Panc1 (cell line): ENCODE data around the gene DHX34. TPM values are rescaled to one million over a fixed set of nuclear protein-coding genes. Genes with fewer than 3 reads are reported as not detected.

Experiments
- ATAC-seq: fragments of 200-7000 bp; cut with Tn5 transposase; 2 replicates; pipeline ENCODE4 v1.9.1; 2020; ENCODE audit warnings: mild to moderate bottlenecking, moderate library complexity
- BruUV-seq: library from RNA; stranded (reverse); fragments of 400-500 nt; replicated peaks from 2 replicates; lab custom pipeline; 2021; lab: Mats Ljungman, UMichigan
- CTCF ChIA-PET: fragments of 300-600 bp; sonication (Branson Sonifier 250); formaldehyde crosslinking; loops from one replicate; lab custom pipeline; 2022; ENCODE audit warnings: antibody characterized with exemption; lab: Charles Lee
- POLR2A ChIA-PET: fragments of 300-600 bp; sonication (Branson Sonifier 250); formaldehyde crosslinking; loops from one replicate; lab custom pipeline; 2022; ENCODE audit warnings: antibody characterized with exemption; lab: Charles Lee
- DNase-seq: peaks from one replicate; pipeline ENCODE4 v3.0.0-alpha.2; 2010; ENCODE audit warnings: low read depth, low spot score
- H3K27ac ChIP-seq: 2 replicates; pipeline ENCODE4 v1.5.1; 2011; ENCODE audit warnings: mild to moderate bottlenecking, low read length, inconsistent platforms
- H3K27me3 ChIP-seq: fragments of 200-500 bp; sonication (Bioruptor generic); 2 replicates; pipeline ENCODE4 v1.6.0; 2014; ENCODE audit warnings: low read length, inconsistent platforms; ENCODE audit not compliant: control insufficient read depth, insufficient read depth
- H3K36me3 ChIP-seq: fragments of 200-500 bp; sonication (Bioruptor generic); 2 replicates; pipeline ENCODE4 v1.5.1; 2014; ENCODE audit warnings: inconsistent platforms, mild to moderate bottlenecking, low read length, moderate library complexity; ENCODE audit not compliant: control insufficient read depth, insufficient read depth
- H3K4me1 ChIP-seq: 2 replicates; pipeline ENCODE4 v1.5.1; 2011; ENCODE audit warnings: inconsistent platforms, mild to moderate bottlenecking, low read length, moderate library complexity; ENCODE audit not compliant: control insufficient read depth, insufficient read depth
- H3K4me3 ChIP-seq, 2 experiments: 2 replicates each; pipeline ENCODE4 v1.5.1; 2011 to 2012; ENCODE audit warnings: low read depth in 2 of 2, low read length in 2 of 2, mild to moderate bottlenecking in 2 of 2, inconsistent platforms in 1 of 2, moderate library complexity in 1 of 2
- H3K9me3 ChIP-seq: fragments of 200-500 bp; sonication (Bioruptor generic); 2 replicates; pipeline ENCODE4 v1.5.1; 2014; ENCODE audit warnings: low read depth, mild to moderate bottlenecking, inconsistent platforms, low read length, moderate library complexity; ENCODE audit not compliant: control insufficient read depth, insufficient read depth
- POLR2AphosphoS5 ChIP-seq: IDR thresholded peaks from 2 replicates; pipeline ENCODE4 v1.6.1; 2012; ENCODE audit warnings: mild to moderate bottlenecking, low read depth, low read length, moderate library complexity
- SIN3A ChIP-seq: IDR thresholded peaks from 2 replicates; pipeline ENCODE4 v1.6.1; 2012; ENCODE audit warnings: low read depth, mild to moderate bottlenecking, low read length, moderate library complexity, borderline replicate concordance; ENCODE audit not compliant: insufficient read depth
- TCF7L2 ChIP-seq: IDR thresholded peaks from 2 replicates; pipeline ENCODE4 v1.6.1; 2011; ENCODE audit warnings: mild to moderate bottlenecking, low read depth, low read length, inconsistent platforms
- in situ Hi-C: cut with HindIII; loops from 2 replicates; pipeline ENCODE4 v1.10.0; 2016; ENCODE audit warnings: low sequenced_read_pairs, low pct_unique_long_range_greater_than_20kb
- intact Hi-C: fragments of 100-400 bp; cut with micrococcal nuclease; formaldehyde crosslinking; loops from one replicate; pipeline ENCODE4 v1.10.0; 2022; ENCODE audit not compliant: unreplicated experiment
- total RNA-seq: library from RNA; stranded (reverse); gene quantifications from one replicate; pipeline ENCODE4 v1.2.1, GENCODE V29; 2021; ENCODE audit not compliant: unreplicated experiment
- TF ChIP-seq, protein P1 (sequence below): fragments of 450-650 bp; IDR thresholded peaks from 2 replicates; pipeline ENCODE4 v1.5.1; 2017; ENCODE audit warnings: mild to moderate bottlenecking
- TF ChIP-seq, protein P2 (sequence below), 2 experiments: IDR thresholded peaks; 2 replicates each; pipeline ENCODE4 v1.6.1; 2011 to 2012; ENCODE audit warnings: low read depth in 2 of 2, control low read depth in 1 of 2, low read length in 1 of 2, mild to moderate bottlenecking in 1 of 2, moderate library complexity in 1 of 2; ENCODE audit not compliant: insufficient read depth in 1 of 2

Gene DHX34
- total RNA-seq, 1 experiment from 2014 or later: 29.2 TPM

DNA sequence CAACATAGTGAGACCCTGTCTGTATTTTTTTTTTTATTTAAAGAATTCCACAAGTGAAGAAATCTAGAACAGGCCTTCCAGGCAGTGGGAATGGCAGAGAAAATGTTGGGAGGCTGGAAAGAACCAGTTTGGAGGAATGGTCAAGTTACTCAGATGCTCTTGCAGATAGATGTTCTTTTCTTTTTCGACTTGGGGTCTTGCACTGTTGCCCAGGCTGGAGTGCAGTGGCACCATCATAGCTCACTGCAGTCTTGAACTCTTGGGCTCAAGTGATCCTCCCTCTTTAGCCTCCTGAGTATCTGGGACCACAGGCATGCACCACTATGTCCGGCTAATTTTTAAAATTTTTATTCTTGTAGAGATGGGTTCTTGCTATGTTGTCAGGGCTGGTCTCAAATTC is 38.8 kb upstream of the DHX34 start:
- Histone ChIP-seq H3K36me3 (no peaks in the 10 kb centered on the region), H3K27ac (no peak overlapping the region), H3K27me3 (no peaks in the 10 kb centered on the region), H3K4me3 (no peak overlapping the region), H3K4me1 (0 out of 2 replicates have a peak, but pooled peaks cover 3% of the 10 kb centered on the region), H3K9me3 (no peaks in the 10 kb centered on the region)
- no peak for ATAC-seq
- TF ChIP-seq, protein P1, sequence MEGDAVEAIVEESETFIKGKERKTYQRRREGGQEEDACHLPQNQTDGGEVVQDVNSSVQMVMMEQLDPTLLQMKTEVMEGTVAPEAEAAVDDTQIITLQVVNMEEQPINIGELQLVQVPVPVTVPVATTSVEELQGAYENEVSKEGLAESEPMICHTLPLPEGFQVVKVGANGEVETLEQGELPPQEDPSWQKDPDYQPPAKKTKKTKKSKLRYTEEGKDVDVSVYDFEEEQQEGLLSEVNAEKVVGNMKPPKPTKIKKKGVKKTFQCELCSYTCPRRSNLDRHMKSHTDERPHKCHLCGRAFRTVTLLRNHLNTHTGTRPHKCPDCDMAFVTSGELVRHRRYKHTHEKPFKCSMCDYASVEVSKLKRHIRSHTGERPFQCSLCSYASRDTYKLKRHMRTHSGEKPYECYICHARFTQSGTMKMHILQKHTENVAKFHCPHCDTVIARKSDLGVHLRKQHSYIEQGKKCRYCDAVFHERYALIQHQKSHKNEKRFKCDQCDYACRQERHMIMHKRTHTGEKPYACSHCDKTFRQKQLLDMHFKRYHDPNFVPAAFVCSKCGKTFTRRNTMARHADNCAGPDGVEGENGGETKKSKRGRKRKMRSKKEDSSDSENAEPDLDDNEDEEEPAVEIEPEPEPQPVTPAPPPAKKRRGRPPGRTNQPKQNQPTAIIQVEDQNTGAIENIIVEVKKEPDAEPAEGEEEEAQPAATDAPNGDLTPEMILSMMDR: no peak
- no peak for TF ChIP-seq TCF7L2
- TF ChIP-seq, protein P2, sequence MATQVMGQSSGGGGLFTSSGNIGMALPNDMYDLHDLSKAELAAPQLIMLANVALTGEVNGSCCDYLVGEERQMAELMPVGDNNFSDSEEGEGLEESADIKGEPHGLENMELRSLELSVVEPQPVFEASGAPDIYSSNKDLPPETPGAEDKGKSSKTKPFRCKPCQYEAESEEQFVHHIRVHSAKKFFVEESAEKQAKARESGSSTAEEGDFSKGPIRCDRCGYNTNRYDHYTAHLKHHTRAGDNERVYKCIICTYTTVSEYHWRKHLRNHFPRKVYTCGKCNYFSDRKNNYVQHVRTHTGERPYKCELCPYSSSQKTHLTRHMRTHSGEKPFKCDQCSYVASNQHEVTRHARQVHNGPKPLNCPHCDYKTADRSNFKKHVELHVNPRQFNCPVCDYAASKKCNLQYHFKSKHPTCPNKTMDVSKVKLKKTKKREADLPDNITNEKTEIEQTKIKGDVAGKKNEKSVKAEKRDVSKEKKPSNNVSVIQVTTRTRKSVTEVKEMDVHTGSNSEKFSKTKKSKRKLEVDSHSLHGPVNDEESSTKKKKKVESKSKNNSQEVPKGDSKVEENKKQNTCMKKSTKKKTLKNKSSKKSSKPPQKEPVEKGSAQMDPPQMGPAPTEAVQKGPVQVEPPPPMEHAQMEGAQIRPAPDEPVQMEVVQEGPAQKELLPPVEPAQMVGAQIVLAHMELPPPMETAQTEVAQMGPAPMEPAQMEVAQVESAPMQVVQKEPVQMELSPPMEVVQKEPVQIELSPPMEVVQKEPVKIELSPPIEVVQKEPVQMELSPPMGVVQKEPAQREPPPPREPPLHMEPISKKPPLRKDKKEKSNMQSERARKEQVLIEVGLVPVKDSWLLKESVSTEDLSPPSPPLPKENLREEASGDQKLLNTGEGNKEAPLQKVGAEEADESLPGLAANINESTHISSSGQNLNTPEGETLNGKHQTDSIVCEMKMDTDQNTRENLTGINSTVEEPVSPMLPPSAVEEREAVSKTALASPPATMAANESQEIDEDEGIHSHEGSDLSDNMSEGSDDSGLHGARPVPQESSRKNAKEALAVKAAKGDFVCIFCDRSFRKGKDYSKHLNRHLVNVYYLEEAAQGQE (IDR thresholded peaks at IDR 0.05; ENCODE audit: insufficient read depth in 1 of 2, low read depth in 2 of 2, low read length in 1 of 2): no peak
- TF ChIP-seq POLR2AphosphoS5: no peak
- no peak for TF ChIP-seq SIN3A
- DNase-seq: no peak
- in situ Hi-C loops: no loop called here
- intact Hi-C loops: no loop called here
- no TSS peak for BruUV-seq
- CTCF ChIA-PET: no interaction called here
- POLR2A ChIA-PET: no interaction called here

DNA sequence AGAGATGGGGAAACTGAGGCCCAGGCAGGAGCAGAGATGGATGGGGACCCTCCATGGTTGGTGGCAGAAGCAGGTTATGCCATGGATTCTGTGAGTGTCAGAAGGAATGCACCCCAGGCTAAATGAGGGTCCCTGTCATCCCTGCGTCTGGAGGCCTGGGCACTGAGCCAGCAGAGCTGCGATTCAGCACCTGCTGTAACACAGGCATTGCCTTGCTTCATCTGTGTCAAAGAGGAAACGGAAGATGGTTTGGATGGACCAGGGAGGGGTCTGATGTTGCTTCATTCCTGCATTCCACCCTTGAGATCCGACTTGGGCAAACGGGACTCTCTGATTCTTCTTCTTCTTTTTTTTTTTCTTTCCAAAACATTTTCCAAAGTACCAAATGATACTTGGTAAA is 38.3 kb upstream of the DHX34 start:
- CTCF ChIA-PET: no interaction called here
- POLR2A ChIA-PET: no interaction called here
- no peak for TF ChIP-seq SIN3A
- TF ChIP-seq, protein P1: no peak
- TF ChIP-seq, protein P2 (IDR thresholded peaks at IDR 0.05; ENCODE audit: insufficient read depth in 1 of 2, low read depth in 2 of 2, low read length in 1 of 2): no peak
- TF ChIP-seq POLR2AphosphoS5: no peak
- no peak for TF ChIP-seq TCF7L2
- no TSS peak for BruUV-seq
- ATAC-seq (no peak), DNase-seq (no peak)
- Histone ChIP-seq H3K27ac (no peak overlapping the region), H3K27me3 (no peaks in the 10 kb centered on the region), H3K36me3 (no peaks in the 10 kb centered on the region), H3K4me1 (0 out of 2 replicates have a peak, but pooled peaks cover 3% of the 10 kb centered on the region), H3K9me3 (no peaks in the 10 kb centered on the region), H3K4me3 (no peak overlapping the region)
- intact Hi-C loops (no loop called here), in situ Hi-C loops (no loop called here)
